ENCODE data around the gene CYFIP1. TPM values are rescaled to one million over a fixed set of nuclear protein-coding genes. Genes with fewer than 3 reads are reported as not detected.

The CYFIP1 gene
- total and polyA plus RNA-seq, 2 of the 13 experiments (the other 11 are each of a cell fraction or from before 2014, with no cell fraction given) = 38.1 to 58.3 TPM

GRCh38 chr15:23003736-23004135 lies 23.6 kb upstream of the CYFIP1 start:
- no peaks in the 10 kb centered on the region for H4K20me1 ChIP-seq (ENCODE audit: insufficient read depth, low read length)
- H3K4me1 ChIP-seq (ENCODE audit: insufficient read depth, low read length) = no peaks in the 10 kb centered on the region
- H3K4me3 ChIP-seq (replicated peaks in 1 of 3; ENCODE audit: insufficient read depth in 1 of 3, low read depth in 2 of 3, low read length in 3 of 3) = no peak overlapping the region
- no peak for ATAC-seq
- no peak for DNase-seq (ENCODE audit: low spot score)
- peaks cover 20 to 61% of the 10 kb centered on the region in 2 experiments; a peak in 4 of 5 replicates for H3K36me3 ChIP-seq (replicated peaks in 1 of 2; ENCODE audit: control insufficient read depth in 1 of 2, insufficient read depth in 2 of 2, low read length in 2 of 2)
- POLR2A ChIA-PET = no interaction called here
- in situ Hi-C loops (cut with HindIII; ENCODE audit: extremely low pct_ligation_motif_present, low pct_unique_long_range_greater_than_20kb) = no loop called here
- no peaks in the 10 kb centered on the region for H3K79me2 ChIP-seq (ENCODE audit: insufficient read depth, low read length)
- no peak overlapping the region for H2AFZ ChIP-seq (ENCODE audit: low read length)
- no peaks in the 10 kb centered on the region for H3K9me3 ChIP-seq (ENCODE audit: low read length)
- H3K27ac ChIP-seq (ENCODE audit: extremely low read length, insufficient read depth, low read length) = no peak overlapping the region
- BruUV-seq (replicated peaks) = no TSS peak
- no peaks in the 10 kb centered on the region for H3K27me3 ChIP-seq (ENCODE audit: control insufficient read depth in 1 of 2, insufficient read depth in 2 of 2, low read length in 2 of 2)
- intact Hi-C loops (cut with micrococcal nuclease; ENCODE audit: unreplicated experiment) = no loop called here
- CTCF ChIA-PET (ENCODE audit: low intra/inter-chr PET ratio, low total read pairs) = no interaction called here
- H3K4me2 ChIP-seq (ENCODE audit: low read depth, low read length) = no peak overlapping the region
- TF ChIP-seq BCL3 (CRISPR knock-in tag; IDR thresholded peaks at IDR 0.05) (no peak), ZNF30 (CRISPR knock-in tag; IDR thresholded peaks at IDR 0.05) (no peak), ZNF383 (CRISPR knock-in tag; IDR thresholded peaks at IDR 0.05; ENCODE audit: borderline replicate concordance) (no peak)
- no peak for FAIRE-seq
- no peak overlapping the region for H3K9ac ChIP-seq (ENCODE audit: insufficient read depth, low read depth, low read length)
- 96% methylated on average over 5 of the region's 5 CpGs for WGBS (ENCODE audit: low lambda C conversion rate)

GRCh38 chr15:23002920-23003319 lies 22.8 kb upstream of the CYFIP1 start:
- H3K9ac ChIP-seq (ENCODE audit: insufficient read depth, low read depth, low read length) = no peak overlapping the region
- no peaks in the 10 kb centered on the region for H3K27me3 ChIP-seq (ENCODE audit: control insufficient read depth in 1 of 2, insufficient read depth in 2 of 2, low read length in 2 of 2)
- DNase-seq (ENCODE audit: low spot score) (no peak), FAIRE-seq (no peak), ATAC-seq (no peak)
- no peaks in the 10 kb centered on the region for H3K9me3 ChIP-seq (ENCODE audit: low read length)
- H3K36me3 ChIP-seq (replicated peaks in 1 of 2; ENCODE audit: control insufficient read depth in 1 of 2, insufficient read depth in 2 of 2, low read length in 2 of 2) = peaks cover 18 to 57% of the 10 kb centered on the region in 2 experiments; a peak in 4 of 5 replicates
- intact Hi-C loops (cut with micrococcal nuclease; ENCODE audit: unreplicated experiment) (no loop called here), in situ Hi-C loops (cut with HindIII; ENCODE audit: extremely low pct_ligation_motif_present, low pct_unique_long_range_greater_than_20kb) (no loop called here)
- no peaks in the 10 kb centered on the region for H4K20me1 ChIP-seq (ENCODE audit: insufficient read depth, low read length)
- ChIA-PET POLR2A (no interaction called here), CTCF (ENCODE audit: low intra/inter-chr PET ratio, low total read pairs) (no interaction called here)
- no peak overlapping the region for H3K4me2 ChIP-seq (ENCODE audit: low read depth, low read length)
- H3K79me2 ChIP-seq (ENCODE audit: insufficient read depth, low read length) = no peaks in the 10 kb centered on the region
- no peak overlapping the region for H3K27ac ChIP-seq (ENCODE audit: extremely low read length, insufficient read depth, low read length)
- H2AFZ ChIP-seq (ENCODE audit: low read length) = no peak overlapping the region
- H3K4me3 ChIP-seq (replicated peaks in 1 of 3; ENCODE audit: insufficient read depth in 1 of 3, low read depth in 2 of 3, low read length in 3 of 3) = no peak overlapping the region
- no peaks in the 10 kb centered on the region for H3K4me1 ChIP-seq (ENCODE audit: insufficient read depth, low read length)
- WGBS (ENCODE audit: low lambda C conversion rate) = 95% methylated on average over 2 of the region's 2 CpGs
- BruUV-seq (replicated peaks) = no TSS peak
- TF ChIP-seq KLF13 (CRISPR knock-in tag; IDR thresholded peaks at IDR 0.05) = no peak
- no peak for TF ChIP-seq DMAP1 (CRISPR knock-in tag; IDR thresholded peaks at IDR 0.05)
- no peak for TF ChIP-seq SIX4 (CRISPR knock-in tag; IDR thresholded peaks at IDR 0.05)
- TF ChIP-seq CBX2 (IDR thresholded peaks at IDR 0.05; ENCODE audit: low read depth, low read length) = no peak
- TF ChIP-seq CBX2 (CRISPR knock-in tag; IDR thresholded peaks at IDR 0.05; ENCODE audit: low read depth) = no peak
- TF ChIP-seq ZNF275 (CRISPR knock-in tag; IDR thresholded peaks at IDR 0.05; ENCODE audit: borderline replicate concordance) = no peak
- TF ChIP-seq ZSCAN25 (CRISPR knock-in tag; IDR thresholded peaks at IDR 0.05) = no peak
- TF ChIP-seq NFAT5 (CRISPR knock-in tag; IDR thresholded peaks at IDR 0.05) = no peak
- no peak for TF ChIP-seq HDAC1 (CRISPR knock-in tag; IDR thresholded peaks at IDR 0.05)
- TF ChIP-seq ZFP90 (CRISPR knock-in tag; IDR thresholded peaks at IDR 0.05; ENCODE audit: borderline replicate concordance) = no peak
